Upper lobe of left lung (tissue), 4 donors: ENCODE data around the gene TGFBR3.

Source experiments
- EP300 ChIP-seq, 4 donors: sonication (generic); formaldehyde crosslinking; IDR thresholded peaks; one replicate each; pipeline ENCODE4 v1.5.1; 2017; ENCODE audit warnings: antibody characterized with exemption in 4 of 4, control low read depth in 2 of 4
- TF ChIP-seq, protein P1 (sequence below), 6 experiments: fragments of 450-650 bp in 4 of 6; fragments of 200-600 bp in 2 of 6; sonication (generic) in 2 of 6; IDR thresholded peaks; one replicate each; pipeline ENCODE4 v1.5.1; 2016 to 2019; ENCODE audit warnings: antibody characterized with exemption in 6 of 6

DNA sequence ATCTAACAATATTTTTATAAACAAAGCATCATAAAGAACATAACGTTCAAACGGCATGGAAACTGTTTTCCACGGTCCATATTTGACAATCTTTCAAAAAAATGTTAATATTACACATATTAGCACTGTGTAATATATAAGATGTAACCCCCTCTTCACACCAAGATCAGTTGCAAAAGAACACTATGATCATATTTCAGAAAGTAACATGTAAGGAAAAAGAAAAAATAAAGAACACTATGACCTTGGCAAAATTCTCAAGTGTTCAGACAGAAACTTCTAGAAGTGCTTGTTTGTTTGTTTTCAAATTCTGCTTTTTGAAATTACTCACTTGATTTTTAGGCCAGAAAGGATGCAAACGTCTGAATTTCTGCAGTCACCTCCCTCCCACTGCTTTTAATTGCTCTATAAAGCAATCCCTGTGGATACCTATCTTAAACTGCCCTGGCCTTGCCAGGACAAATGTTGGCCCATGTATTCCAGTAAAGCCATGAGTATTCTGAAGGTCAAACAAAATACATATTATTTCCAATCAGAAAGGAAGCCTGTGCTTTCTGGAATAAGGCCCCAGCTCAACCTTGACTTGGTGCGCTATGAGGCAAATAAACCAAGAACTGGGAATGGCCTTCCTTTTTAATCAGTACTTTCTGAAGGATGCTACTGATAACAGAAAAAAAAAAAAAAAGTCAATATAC, 68.6 kb downstream of the TGFBR3 start:
- TF ChIP-seq, protein P1, sequence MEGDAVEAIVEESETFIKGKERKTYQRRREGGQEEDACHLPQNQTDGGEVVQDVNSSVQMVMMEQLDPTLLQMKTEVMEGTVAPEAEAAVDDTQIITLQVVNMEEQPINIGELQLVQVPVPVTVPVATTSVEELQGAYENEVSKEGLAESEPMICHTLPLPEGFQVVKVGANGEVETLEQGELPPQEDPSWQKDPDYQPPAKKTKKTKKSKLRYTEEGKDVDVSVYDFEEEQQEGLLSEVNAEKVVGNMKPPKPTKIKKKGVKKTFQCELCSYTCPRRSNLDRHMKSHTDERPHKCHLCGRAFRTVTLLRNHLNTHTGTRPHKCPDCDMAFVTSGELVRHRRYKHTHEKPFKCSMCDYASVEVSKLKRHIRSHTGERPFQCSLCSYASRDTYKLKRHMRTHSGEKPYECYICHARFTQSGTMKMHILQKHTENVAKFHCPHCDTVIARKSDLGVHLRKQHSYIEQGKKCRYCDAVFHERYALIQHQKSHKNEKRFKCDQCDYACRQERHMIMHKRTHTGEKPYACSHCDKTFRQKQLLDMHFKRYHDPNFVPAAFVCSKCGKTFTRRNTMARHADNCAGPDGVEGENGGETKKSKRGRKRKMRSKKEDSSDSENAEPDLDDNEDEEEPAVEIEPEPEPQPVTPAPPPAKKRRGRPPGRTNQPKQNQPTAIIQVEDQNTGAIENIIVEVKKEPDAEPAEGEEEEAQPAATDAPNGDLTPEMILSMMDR (IDR thresholded peaks at IDR 0.05), result no peak
- TF ChIP-seq EP300 (IDR thresholded peaks at IDR 0.05), result no peak
